Motor neuron (in vitro differentiated cells): Measurements from ENCODE around the gene MRPL9. TPM values are rescaled to one million over a fixed set of nuclear protein-coding genes. Genes with fewer than 3 reads are reported as not detected.
"Not testable (repeated sequence)": the region's sequence is repeated elsewhere in the genome, so short reads cannot be mapped to it uniquely, and the experiment has no call there.

Experiments used
- ATAC-seq, 8 experiments: fragments of 200-7000 bp; cut with Tn5 transposase; replicated peaks in 6 of 8; 2 replicates each; pipeline ENCODE4 v1.8.0; 2021; ENCODE audit warnings: mild to moderate bottlenecking in 8 of 8, moderate library complexity in 8 of 8
- H3K27ac ChIP-seq, 2 donors: fragments of 250-450 bp; sonication (Bioruptor Pico); 2 replicates each; pipeline ENCODE4 v1.9.0; 2021; ENCODE audit warnings: antibody characterized with exemption in 2 of 2, mild to moderate bottlenecking in 2 of 2, moderate library complexity in 1 of 2
- H3K4me1 ChIP-seq, 2 donors: fragments of 250-450 bp; sonication (Bioruptor Pico); replicated peaks in 1 of 2; 2 replicates each; pipeline ENCODE4 v1.6.1; 2021; ENCODE audit warnings: antibody characterized with exemption in 2 of 2, mild to moderate bottlenecking in 2 of 2, moderate library complexity in 1 of 2
- H3K4me3 ChIP-seq, 5 donors: fragments of 250-450 bp; sonication (Bioruptor Pico); 2 replicates each; pipeline ENCODE4 v1.9.0; 2021; ENCODE audit warnings: antibody characterized with exemption in 5 of 5, mild to moderate bottlenecking in 5 of 5, moderate library complexity in 4 of 5
- WGBS, 10 experiments: fragments of 450-650 bp; shearing (Covaris generic); methylation state at CpG; one replicate each; pipeline ENCODE4 v1.0.0; 2022; 5-methylcytosine and 5-hydroxymethylcytosine counted together
- in situ Hi-C, 9 experiments: fragments of 400-800 bp; cut with MboI; loops; one replicate each; pipeline ENCODE4 v1.15.0; 2021; ENCODE audit warnings: low sequenced_read_pairs in 9 of 9, low pct_unique_long_range_greater_than_20kb in 2 of 9; ENCODE audit not compliant: unreplicated experiment in 9 of 9
- total RNA-seq, 8 experiments: library from RNA; unstranded; fragments of 300-600 nt; gene quantifications; 2 replicates each; pipeline versions ENCODE4 v1.2.3 to v1.2.4, GENCODE V29; 2022

The MRPL9 gene
- total RNA-seq, 8 experiments from 2014 or later, result 63.2 to 122 (median 72.8) TPM

- no peaks in the 10 kb centered on the region for H3K4me1 ChIP-seq
- H3K4me3 ChIP-seq, result no peak overlapping the region
- ATAC-seq, result no peak
- H3K27ac ChIP-seq, result no peak overlapping the region
- in situ Hi-C loops, result loop anchor here in 2 of 9 experiments (25.0 kb wide), 2 partner anchors 152 to 302 kb away; no protein-coding TSS in a partner anchor
- 17 to 62% (median 46%) methylated on average over 1 to 3 of the region's 3 CpGs; no CpG with 5 or more reads in 4 of the 10 experiments for WGBS, 10 experiments
Observed at GRCh38 chr1:151739590-151740355, 23.5 kb downstream of the MRPL9 start.

- H3K4me1 ChIP-seq, result no peaks in the 10 kb centered on the region
- in situ Hi-C loops, result loop anchor here in 2 of 9 experiments (25.0 kb wide), 2 partner anchors 150 to 300 kb away; no protein-coding TSS in a partner anchor
- no peak overlapping the region for H3K4me3 ChIP-seq
- no peak overlapping the region for H3K27ac ChIP-seq
- ATAC-seq, result no peak
Observed at GRCh38 chr1:151737479-151737878, 25.8 kb downstream of the MRPL9 start.

GRCh38 chr1:151737026-151737425 is 26.3 kb downstream of the MRPL9 start:
- 0 to 50% (median 26%) methylated on average over 1 to 2 of the region's 2 CpGs; no CpG with 5 or more reads in 4 of the 10 experiments for WGBS, 10 experiments
- no peak for ATAC-seq
- Histone ChIP-seq H3K4me1 (no peaks in the 10 kb centered on the region), H3K27ac (no peak overlapping the region), H3K4me3 (no peak overlapping the region)
- in situ Hi-C loops, result loop anchor here in 2 of 9 experiments (25.0 kb wide), 2 partner anchors 150 to 300 kb away; no protein-coding TSS in a partner anchor

- in situ Hi-C loops, result loop anchor here in 2 of 9 experiments (25.0 kb wide), 2 partner anchors 147 to 297 kb away; no protein-coding TSS in a partner anchor
- WGBS, 10 experiments, result 64 to 97% (median 82%) methylated on average over 1 to 9 of the region's 9 CpGs; no CpG with 5 or more reads in 1 of the 10 experiments
- H3K27ac ChIP-seq, H3K4me1 ChIP-seq, ATAC-seq, H3K4me3 ChIP-seq: not testable (repeated sequence)
Observed at GRCh38 chr1:151733995-151734394, 29.3 kb downstream of the MRPL9 start.

- no peak overlapping the region for H3K4me3 ChIP-seq
- ATAC-seq, result no peak
- 40 to 100% (median 75%) methylated on average over 1 to 3 of the region's 3 CpGs; no CpG with 5 or more reads in 1 of the 10 experiments for WGBS, 10 experiments
- in situ Hi-C loops, result loop anchor here in 2 of 9 experiments (25.0 kb wide), 2 partner anchors 146 to 296 kb away; no protein-coding TSS in a partner anchor
- H3K4me1 ChIP-seq, result peaks cover 10 to 17% of the 10 kb centered on the region in 2 donors
- no peak overlapping the region for H3K27ac ChIP-seq
Observed at GRCh38 chr1:151733126-151733525, 30.2 kb downstream of the MRPL9 start.

- Histone ChIP-seq H3K27ac (no peak overlapping the region), H3K4me3 (no peak overlapping the region), H3K4me1 (peaks cover 18 to 28% of the 10 kb centered on the region in 2 donors)
- in situ Hi-C loops, result loop anchor here in 2 of 9 experiments (25.0 kb wide), 2 partner anchors 143 to 293 kb away; no protein-coding TSS in a partner anchor
- no peak for ATAC-seq
- 56 to 94% (median 79%) methylated on average over 2 to 4 of the region's 4 CpGs; no CpG with 5 or more reads in 2 of the 10 experiments for WGBS, 10 experiments
Observed at GRCh38 chr1:151729966-151730291, 33.4 kb downstream of the MRPL9 start.

- ATAC-seq, result no peak
- 30 to 69% (median 54%) methylated on average over 3 to 9 of the region's 10 CpGs; no CpG with 5 or more reads in 2 of the 10 experiments for WGBS, 10 experiments
- no peak overlapping the region for H3K27ac ChIP-seq
- peaks cover 19 to 28% of the 10 kb centered on the region in 2 donors for H3K4me1 ChIP-seq
- in situ Hi-C loops, result loop anchor here in 2 of 9 experiments (25.0 kb wide), 2 partner anchors 142 to 292 kb away; no protein-coding TSS in a partner anchor
- no peak overlapping the region for H3K4me3 ChIP-seq
Observed at GRCh38 chr1:151729157-151729965, 33.9 kb downstream of the MRPL9 start.

- 0 to 90% (median 32%) methylated on average over 2 to 14 of the region's 19 CpGs; no CpG with 5 or more reads in 1 of the 10 experiments for WGBS, 10 experiments
- Histone ChIP-seq H3K4me1 (peaks cover 23 to 28% of the 10 kb centered on the region in 2 donors), H3K4me3 (peak overlapping the region in 3 of 5 donors; percentile 10 to 14 (median 11)), H3K27ac (peak overlapping the region; percentile 52 to 75)
- ATAC-seq, result peak; percentile 87 to 97 (median 94)
- in situ Hi-C loops, result loop anchor here in 2 of 9 experiments (25.0 kb wide), 2 partner anchors 141 to 291 kb away; no protein-coding TSS in a partner anchor
Observed at GRCh38 chr1:151728151-151729054, 34.9 kb downstream of the MRPL9 start.

GRCh38 chr1:151723726-151724370 is 39.4 kb downstream of the MRPL9 start:
- H3K4me3 ChIP-seq, result no peak overlapping the region
- no peak for ATAC-seq
- H3K27ac ChIP-seq, result no peak overlapping the region
- WGBS, 10 experiments, result 7 to 67% (median 37%) methylated on average over 1 to 3 of the region's 3 CpGs; no CpG with 5 or more reads in 2 of the 10 experiments
- in situ Hi-C loops, result no loop called here
- H3K4me1 ChIP-seq, result peaks cover 28 to 34% of the 10 kb centered on the region in 2 donors

GRCh38 chr1:151721788-151722510 is 41.3 kb downstream of the MRPL9 start:
- no peak for ATAC-seq
- in situ Hi-C loops, result no loop called here
- peak overlapping the region; percentile 34 to 55 (median 44) for H3K4me3 ChIP-seq
- H3K4me1 ChIP-seq, result peaks cover 20 to 36% of the 10 kb centered on the region in 2 donors
- no peak overlapping the region for H3K27ac ChIP-seq
- WGBS, 10 experiments, result 28 to 100% (median 50%) methylated on average over 2 to 17 of the region's 17 CpGs; no CpG with 5 or more reads in 1 of the 10 experiments
